Mesendoderm (in vitro differentiated cells): ENCODE measurements around the gene ZNF664.

Experiments used
- DNase-seq: peaks from one replicate; pipeline ENCODE4 v3.0.0; 2013
- H2AK5ac ChIP-seq: 2 replicates; pipeline ENCODE4 v1.6.1; 2013; ENCODE audit warnings: low read length, inconsistent platforms
- H2BK120ac ChIP-seq: 2 replicates; pipeline ENCODE4 v1.6.1; 2013; ENCODE audit warnings: low read depth, mild to moderate bottlenecking, low read length, moderate library complexity, mixed read lengths
- H2BK15ac ChIP-seq: replicated peaks from 2 replicates; pipeline ENCODE4 v1.6.1; 2013; ENCODE audit warnings: low read depth, mild to moderate bottlenecking, moderate library complexity
- H2BK5ac ChIP-seq: 2 replicates; pipeline ENCODE4 v1.6.1; 2013; ENCODE audit warnings: low read length, inconsistent platforms
- H3K18ac ChIP-seq: 2 replicates; pipeline ENCODE4 v1.6.1; 2013; ENCODE audit warnings: mild to moderate bottlenecking, low read length, mixed read lengths
- H3K23ac ChIP-seq: one replicate; pipeline ENCODE4 v1.6.1; 2013; ENCODE audit warnings: low read length
- H3K27ac ChIP-seq: 2 replicates; pipeline ENCODE4 v1.5.1; 2013; ENCODE audit warnings: low read depth, mild to moderate bottlenecking, inconsistent platforms, low read length, moderate library complexity
- H3K27me3 ChIP-seq: 2 replicates; pipeline ENCODE4 v1.6.1; 2013; ENCODE audit warnings: low read length, control low read depth, mild to moderate bottlenecking, inconsistent platforms; ENCODE audit not compliant: insufficient read depth, poor library complexity
- H3K36me3 ChIP-seq: 2 replicates; pipeline ENCODE4 v1.6.1; 2013; ENCODE audit warnings: low read length, inconsistent platforms; ENCODE audit not compliant: control insufficient read depth, insufficient read depth
- H3K4ac ChIP-seq: one replicate; pipeline ENCODE4 v1.6.1; 2013; ENCODE audit warnings: low read depth, mild to moderate bottlenecking, low read length, moderate library complexity
- H3K4me1 ChIP-seq: 2 replicates; pipeline ENCODE4 v1.6.1; 2013; ENCODE audit warnings: low read depth, low read length, inconsistent platforms; ENCODE audit not compliant: control insufficient read depth
- H3K4me2 ChIP-seq: 2 replicates; pipeline ENCODE4 v1.6.1; 2013; ENCODE audit warnings: low read length
- H3K4me3 ChIP-seq: 2 replicates; pipeline ENCODE4 v1.5.1; 2013; ENCODE audit warnings: mild to moderate bottlenecking, low read length
- H3K56ac ChIP-seq: one replicate; pipeline ENCODE4 v1.6.1; 2013; ENCODE audit warnings: low read length
- H3K79me1 ChIP-seq: 2 replicates; pipeline ENCODE4 v1.6.1; 2013; ENCODE audit warnings: low read length, inconsistent platforms
- H3K79me2 ChIP-seq: 2 replicates; pipeline ENCODE4 v1.6.1; 2013; ENCODE audit warnings: mild to moderate bottlenecking, low read length; ENCODE audit not compliant: control insufficient read depth, insufficient read depth
- H3K9ac ChIP-seq: 2 replicates; pipeline ENCODE4 v1.6.1; 2013; ENCODE audit warnings: low read length, inconsistent platforms
- H4K5ac ChIP-seq: one replicate; pipeline ENCODE4 v1.6.1; 2013; ENCODE audit warnings: low read length
- H4K8ac ChIP-seq: one replicate; pipeline ENCODE4 v1.6.1; 2013; ENCODE audit warnings: low read depth, mild to moderate bottlenecking, control low read depth, low read length, moderate library complexity
- WGBS: extraction: QIAGEN DNeasy Blood & Tissue Kit; methylation state at CpG from one replicate; pipeline ENCODE4 v1.1.7; 2013; ENCODE audit warnings: low lambda C conversion rate, missing lambda C conversion rate; ENCODE audit not compliant: insufficient coverage; ENCODE audit errors: extremely low coverage; 5-methylcytosine and 5-hydroxymethylcytosine counted together

The ZNF664 gene

GRCh38 chr12:124010687-124011086, 37.7 kb downstream of the ZNF664 start:
- Histone ChIP-seq H2BK5ac (no peak overlapping the region), H3K27ac (no peak overlapping the region), H3K36me3 (no peaks in the 10 kb centered on the region), H3K9ac (no peak overlapping the region), H3K4ac (no peak overlapping the region), H2BK120ac (no peak overlapping the region), H2AK5ac (no peak overlapping the region), H2BK15ac (no peak overlapping the region), H3K23ac (no peak overlapping the region), H3K56ac (no peak overlapping the region), H3K79me1 (peaks cover 2% of the 10 kb centered on the region), H3K4me2 (no peak overlapping the region), H3K27me3 (no peaks in the 10 kb centered on the region), H3K79me2 (no peaks in the 10 kb centered on the region), H3K4me3 (no peak overlapping the region), H4K5ac (no peak overlapping the region), H3K18ac (no peak overlapping the region), H3K4me1 (peaks cover 2% of the 10 kb centered on the region), H4K8ac (no peak overlapping the region)
- no peak for DNase-seq
- WGBS = no CpG with 5 or more reads among the region's 3 CpGs

GRCh38 chr12:124011435-124012115, 38.6 kb downstream of the ZNF664 start:
- Histone ChIP-seq H3K56ac (no peak overlapping the region), H3K27ac (no peak overlapping the region), H2BK15ac (no peak overlapping the region), H2BK5ac (no peak overlapping the region), H3K23ac (no peak overlapping the region), H3K4me3 (no peak overlapping the region), H3K27me3 (no peaks in the 10 kb centered on the region), H2BK120ac (no peak overlapping the region), H3K36me3 (no peaks in the 10 kb centered on the region), H3K79me1 (no peaks in the 10 kb centered on the region), H4K8ac (no peak overlapping the region), H3K9ac (no peak overlapping the region), H2AK5ac (no peak overlapping the region), H3K4me1 (peaks cover 2% of the 10 kb centered on the region), H3K4ac (no peak overlapping the region), H3K18ac (no peak overlapping the region), H4K5ac (no peak overlapping the region), H3K79me2 (no peaks in the 10 kb centered on the region), H3K4me2 (no peak overlapping the region)
- DNase-seq = no peak
- WGBS = no CpG with 5 or more reads among the region's 8 CpGs

DNA sequence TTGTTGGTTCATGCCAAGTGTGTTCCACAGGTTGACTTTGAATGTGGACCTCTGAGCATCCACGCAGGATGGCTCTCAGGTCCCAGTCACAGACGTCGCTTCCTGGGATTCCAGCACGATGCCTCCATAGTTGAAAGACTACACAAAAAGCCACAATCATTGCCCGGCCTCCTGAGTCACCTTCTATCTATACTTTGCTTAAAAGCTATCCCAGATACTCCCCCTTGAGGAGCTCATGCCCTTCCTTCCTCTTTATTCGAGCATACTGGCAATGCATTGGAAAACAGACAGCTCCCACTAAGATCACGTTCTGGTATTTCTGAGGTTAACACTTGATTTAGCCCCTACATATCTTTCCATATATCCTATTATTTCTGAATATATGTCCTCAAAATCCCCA, 40.1 kb downstream of the ZNF664 start:
- no peaks in the 10 kb centered on the region for H3K79me2 ChIP-seq
- no peak overlapping the region for H3K56ac ChIP-seq
- no peak overlapping the region for H3K4me2 ChIP-seq
- H2BK15ac ChIP-seq = no peak overlapping the region
- H2AK5ac ChIP-seq = no peak overlapping the region
- no peak overlapping the region for H2BK120ac ChIP-seq
- H3K4me3 ChIP-seq = no peak overlapping the region
- H3K36me3 ChIP-seq = no peaks in the 10 kb centered on the region
- no peak overlapping the region for H3K27ac ChIP-seq
- H3K4ac ChIP-seq = no peak overlapping the region
- H3K18ac ChIP-seq = no peak overlapping the region
- H4K5ac ChIP-seq = no peak overlapping the region
- H3K9ac ChIP-seq = no peak overlapping the region
- no peak overlapping the region for H4K8ac ChIP-seq
- H3K4me1 ChIP-seq = peaks cover 2% of the 10 kb centered on the region
- H3K23ac ChIP-seq = no peak overlapping the region
- no CpG with 5 or more reads among the region's 7 CpGs for WGBS
- no peak for DNase-seq
- no peak overlapping the region for H2BK5ac ChIP-seq
- no peaks in the 10 kb centered on the region for H3K27me3 ChIP-seq
- no peaks in the 10 kb centered on the region for H3K79me1 ChIP-seq

- Histone ChIP-seq H4K8ac (no peak overlapping the region), H3K27ac (no peak overlapping the region), H3K56ac (no peak overlapping the region), H3K36me3 (no peaks in the 10 kb centered on the region), H2AK5ac (no peak overlapping the region), H3K79me1 (no peaks in the 10 kb centered on the region), H3K4me3 (no peak overlapping the region), H2BK120ac (no peak overlapping the region), H2BK15ac (no peak overlapping the region), H3K79me2 (no peaks in the 10 kb centered on the region), H3K4me1 (no peaks in the 10 kb centered on the region), H3K18ac (no peak overlapping the region), H3K9ac (no peak overlapping the region), H3K27me3 (no peaks in the 10 kb centered on the region), H3K4me2 (no peak overlapping the region), H3K4ac (no peak overlapping the region), H4K5ac (no peak overlapping the region), H2BK5ac (no peak overlapping the region), H3K23ac (no peak overlapping the region)
- no CpG with 5 or more reads among the region's 13 CpGs for WGBS
- DNase-seq = no peak
Observed at GRCh38 chr12:124015494-124016461, 42.8 kb downstream of the ZNF664 start.

- no CpG with 5 or more reads among the region's 2 CpGs for WGBS
- no peak overlapping the region for H3K27ac ChIP-seq
Observed at GRCh38 chr12:124017064-124017463, 44.0 kb downstream of the ZNF664 start.

More at GRCh38 chr12:124017064-124017463, 44.0 kb downstream of the ZNF664 start:
- Histone ChIP-seq H2BK120ac (no peak overlapping the region), H3K23ac (no peak overlapping the region), H4K5ac (no peak overlapping the region), H2AK5ac (no peak overlapping the region), H3K36me3 (no peaks in the 10 kb centered on the region), H3K4ac (no peak overlapping the region), H2BK5ac (no peak overlapping the region), H3K4me1 (no peaks in the 10 kb centered on the region), H3K79me1 (no peaks in the 10 kb centered on the region), H3K18ac (no peak overlapping the region), H3K4me3 (no peak overlapping the region), H3K4me2 (no peak overlapping the region), H3K56ac (no peak overlapping the region), H2BK15ac (no peak overlapping the region), H3K27me3 (no peaks in the 10 kb centered on the region), H4K8ac (no peak overlapping the region), H3K79me2 (no peaks in the 10 kb centered on the region), H3K9ac (no peak overlapping the region)
- no peak for DNase-seq
